ENCODE results near the gene MLLT6. TPM values are rescaled to one million over a fixed set of nuclear protein-coding genes. Genes with fewer than 3 reads are reported as not detected.

MLLT6 gene
- total RNA-seq, 2 donors from 2014 or later: 38.6 to 71.6 TPM

DNA sequence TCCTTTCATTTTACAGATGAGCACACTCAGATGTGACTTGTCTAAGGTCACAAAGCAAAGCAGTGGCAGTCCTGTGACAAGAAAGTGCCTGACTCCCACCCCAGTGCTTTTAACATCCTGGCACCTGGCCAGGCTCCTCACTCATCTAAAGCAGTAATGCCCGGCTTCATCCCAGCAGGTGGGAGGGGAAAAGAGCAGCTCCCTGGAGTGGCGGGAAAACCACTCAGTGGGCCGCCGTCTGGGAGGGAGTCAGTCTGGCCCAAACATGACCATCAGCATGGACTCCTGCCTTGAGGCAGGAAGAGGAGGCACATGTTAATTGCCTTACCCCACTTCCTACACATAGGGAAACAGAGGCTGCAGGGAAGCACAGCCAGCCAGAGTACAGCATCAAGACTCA is 40.5 kb downstream of the MLLT6 start:
- H3K4me3 ChIP-seq: no peak overlapping the region
- H3K27me3 ChIP-seq: no peaks in the 10 kb centered on the region
- peak overlapping the region in 1 of 2 donors; percentile 91 for H3K27ac ChIP-seq
- peaks cover 0 to 78% of the 10 kb centered on the region in 2 donors for H3K4me1 ChIP-seq
- H3K9me3 ChIP-seq: no peaks in the 10 kb centered on the region
- TF ChIP-seq, protein P1, sequence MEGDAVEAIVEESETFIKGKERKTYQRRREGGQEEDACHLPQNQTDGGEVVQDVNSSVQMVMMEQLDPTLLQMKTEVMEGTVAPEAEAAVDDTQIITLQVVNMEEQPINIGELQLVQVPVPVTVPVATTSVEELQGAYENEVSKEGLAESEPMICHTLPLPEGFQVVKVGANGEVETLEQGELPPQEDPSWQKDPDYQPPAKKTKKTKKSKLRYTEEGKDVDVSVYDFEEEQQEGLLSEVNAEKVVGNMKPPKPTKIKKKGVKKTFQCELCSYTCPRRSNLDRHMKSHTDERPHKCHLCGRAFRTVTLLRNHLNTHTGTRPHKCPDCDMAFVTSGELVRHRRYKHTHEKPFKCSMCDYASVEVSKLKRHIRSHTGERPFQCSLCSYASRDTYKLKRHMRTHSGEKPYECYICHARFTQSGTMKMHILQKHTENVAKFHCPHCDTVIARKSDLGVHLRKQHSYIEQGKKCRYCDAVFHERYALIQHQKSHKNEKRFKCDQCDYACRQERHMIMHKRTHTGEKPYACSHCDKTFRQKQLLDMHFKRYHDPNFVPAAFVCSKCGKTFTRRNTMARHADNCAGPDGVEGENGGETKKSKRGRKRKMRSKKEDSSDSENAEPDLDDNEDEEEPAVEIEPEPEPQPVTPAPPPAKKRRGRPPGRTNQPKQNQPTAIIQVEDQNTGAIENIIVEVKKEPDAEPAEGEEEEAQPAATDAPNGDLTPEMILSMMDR (IDR thresholded peaks at IDR 0.05): no peak
- no peaks in the 10 kb centered on the region for H3K36me3 ChIP-seq
- no peak for DNase-seq (ENCODE audit: low spot score)

DNA sequence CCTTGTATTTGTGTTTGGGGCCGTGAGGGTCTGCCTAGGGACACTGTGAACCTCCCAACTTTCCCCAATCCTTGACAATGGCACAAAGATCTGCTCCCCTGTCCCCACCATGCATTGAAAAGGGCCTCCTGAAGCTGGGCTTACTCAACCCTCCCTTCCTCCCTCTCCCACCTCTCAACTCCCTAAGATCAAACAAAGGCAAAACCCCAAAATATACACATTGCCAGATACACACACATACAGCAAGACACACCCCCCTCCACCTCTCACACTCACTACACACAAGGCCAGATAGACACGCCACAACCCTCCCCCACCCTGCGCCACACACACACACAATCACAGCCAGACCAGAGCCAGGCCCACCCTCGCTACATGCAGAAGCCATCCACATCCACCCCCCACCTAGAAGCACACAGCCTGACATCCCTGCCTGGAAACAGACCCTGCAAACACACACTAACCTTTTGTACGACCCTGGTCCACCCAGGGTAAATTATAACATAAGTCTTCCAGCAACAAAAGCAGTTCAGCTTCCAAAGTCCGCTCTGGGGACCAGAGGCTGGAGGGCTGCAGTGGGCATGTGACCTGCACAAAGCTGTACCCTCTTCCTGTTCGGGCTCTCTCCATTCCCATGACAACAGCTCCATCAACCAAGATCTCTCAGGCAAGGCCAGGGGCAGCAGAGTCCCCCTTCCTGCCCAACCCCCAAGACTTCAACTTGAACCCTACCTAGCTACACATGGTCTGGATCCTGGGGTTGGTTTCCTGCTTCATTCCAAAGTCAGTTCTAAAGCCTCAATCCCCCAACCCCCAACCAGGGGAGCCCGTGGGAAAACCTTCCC is 41.2 kb downstream of the MLLT6 start:
- Histone ChIP-seq H3K27ac (peak overlapping the region; percentile 91 to 96), H3K4me3 (peak overlapping the region; percentile 80 to 95), H3K4me1 (peaks cover 0 to 78% of the 10 kb centered on the region in 2 donors), H3K36me3 (no peaks in the 10 kb centered on the region), H3K27me3 (no peaks in the 10 kb centered on the region), H3K9me3 (no peaks in the 10 kb centered on the region)
- no peak for DNase-seq (ENCODE audit: low spot score)
- TF ChIP-seq, protein P1 (IDR thresholded peaks at IDR 0.05): no peak

DNA sequence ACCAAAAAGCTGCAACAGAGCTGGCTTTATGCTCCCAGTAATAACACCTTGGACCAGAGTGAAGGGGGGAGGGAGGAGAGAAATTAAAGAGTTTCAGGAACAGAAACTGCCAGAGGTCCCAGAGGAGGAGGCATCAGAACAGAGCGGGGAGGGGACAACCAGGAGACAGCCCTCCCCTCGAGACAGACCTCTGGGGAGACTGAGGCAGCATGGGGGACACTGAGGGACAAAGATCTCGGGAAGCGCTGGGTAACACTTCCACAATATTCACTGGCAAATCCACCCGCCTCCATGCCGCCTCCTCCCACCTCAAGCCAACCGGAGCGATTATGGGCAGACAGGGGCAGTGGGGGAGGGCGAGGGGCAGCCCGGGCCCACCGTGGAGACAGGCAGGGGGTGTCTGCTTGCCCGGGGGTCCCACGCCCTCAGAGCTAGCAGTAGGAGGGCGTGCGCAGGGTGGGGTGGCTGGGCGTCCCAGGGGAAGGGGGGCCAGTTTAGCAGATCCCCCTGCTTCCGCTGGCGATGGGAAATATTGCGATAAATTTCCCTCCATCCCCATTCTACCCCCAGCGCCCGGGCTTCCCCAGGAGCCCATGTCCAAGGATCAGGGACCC is 41.9 kb downstream of the MLLT6 start:
- Histone ChIP-seq H3K4me1 (peaks cover 0 to 74% of the 10 kb centered on the region in 2 donors), H3K9me3 (no peaks in the 10 kb centered on the region), H3K4me3 (peak overlapping the region; percentile 80 to 95), H3K27me3 (no peaks in the 10 kb centered on the region), H3K36me3 (no peaks in the 10 kb centered on the region), H3K27ac (peak overlapping the region; percentile 91 to 96)
- TF ChIP-seq, protein P1 (IDR thresholded peaks at IDR 0.05): no peak
- DNase-seq (ENCODE audit: low spot score): no peak

DNA sequence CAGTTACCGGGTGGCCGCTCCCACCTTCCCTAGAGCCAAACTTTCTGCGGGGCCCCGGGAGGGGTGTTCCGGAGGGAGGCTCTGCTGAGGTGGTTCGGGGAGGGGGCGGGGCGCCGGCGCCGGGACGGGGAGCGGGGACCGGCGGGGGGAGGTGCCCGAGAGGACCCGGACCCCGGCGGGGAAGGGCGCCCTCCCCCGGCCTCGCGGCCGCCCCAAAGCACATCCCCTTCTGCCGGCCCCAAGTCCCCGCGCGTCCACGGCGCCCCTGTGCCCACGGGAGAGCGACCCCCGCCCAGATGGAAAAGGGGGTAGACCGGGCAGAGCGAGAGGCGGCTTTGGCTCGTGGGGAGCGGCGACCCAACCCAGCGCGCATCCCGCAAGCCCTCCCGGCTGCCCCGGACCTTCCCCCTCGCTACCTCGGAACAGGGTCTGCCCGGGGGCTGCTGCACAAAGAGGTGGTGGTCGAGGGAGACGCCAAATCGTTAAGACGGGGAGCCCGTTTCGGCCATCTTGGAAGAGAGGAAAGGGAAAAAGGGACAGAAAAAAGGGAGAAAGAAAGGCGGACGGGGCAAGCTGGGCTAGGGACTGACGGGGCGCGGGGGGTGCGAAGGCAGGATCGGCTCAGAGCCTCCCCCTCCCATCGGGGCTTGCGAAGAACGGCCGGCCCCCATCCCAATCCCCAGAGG is 42.5 kb downstream of the MLLT6 start:
- H3K27me3 ChIP-seq: no peaks in the 10 kb centered on the region
- H3K4me1 ChIP-seq: peaks cover 0 to 67% of the 10 kb centered on the region in 2 donors
- H3K36me3 ChIP-seq: no peaks in the 10 kb centered on the region
- DNase-seq (ENCODE audit: low spot score): no peak
- H3K9me3 ChIP-seq: no peaks in the 10 kb centered on the region
- TF ChIP-seq, protein P1 (IDR thresholded peaks at IDR 0.05): peak in 1 of 2 donors; percentile 59
- H3K27ac ChIP-seq: peak overlapping the region; percentile 91 to 96
- H3K4me3 ChIP-seq: peak overlapping the region; percentile 80 to 95

DNA sequence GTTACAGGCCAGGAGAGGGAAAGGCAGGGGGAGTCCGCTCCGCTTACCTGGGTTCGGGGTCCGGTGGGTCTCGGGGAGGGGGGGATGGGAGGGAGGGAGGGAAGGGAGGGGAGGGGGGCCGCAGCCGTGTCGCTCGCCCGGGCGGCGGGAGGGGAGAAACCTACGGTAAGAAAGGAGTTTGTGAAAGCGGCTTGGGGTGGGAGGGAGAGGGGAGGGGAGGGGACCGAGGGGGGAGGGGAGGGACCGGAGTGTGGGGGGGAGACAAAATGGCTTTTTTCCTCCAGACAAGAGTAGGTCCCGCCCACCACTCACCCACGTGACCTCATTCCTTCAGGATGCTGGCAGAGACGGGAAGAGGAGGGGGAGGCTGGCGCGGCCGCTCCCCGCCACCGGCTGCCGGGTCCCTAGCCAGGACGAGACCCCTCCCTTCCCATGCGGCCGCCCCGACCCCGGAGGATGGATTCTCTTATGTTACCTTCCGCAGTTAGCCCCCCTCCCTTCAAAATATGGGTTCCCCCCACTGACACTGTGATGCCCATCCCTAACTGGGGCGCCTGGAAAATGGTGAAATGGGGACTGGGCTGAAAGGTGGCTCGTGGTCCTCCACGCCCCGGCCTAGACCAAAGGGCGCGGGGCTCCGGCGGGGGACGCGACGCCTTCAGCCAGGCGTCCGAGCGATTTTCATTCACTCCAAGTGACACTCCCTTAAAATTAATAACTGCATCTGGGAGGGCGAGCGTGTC is 43.2 kb downstream of the MLLT6 start, which contains the start of gene PCGF2:
PCGF2 (minus strand) TSS at position 188 of the 743 bp plus-strand sequence. CDS start 7,934 bp downstream, outside the sequence.
- H3K27me3 ChIP-seq: no peaks in the 10 kb centered on the region
- TF ChIP-seq, protein P1 (IDR thresholded peaks at IDR 0.05): no peak

More for the DNA sequence above, 43.2 kb downstream of the MLLT6 start, which contains the start of gene PCGF2:
- Histone ChIP-seq H3K36me3 (no peaks in the 10 kb centered on the region), H3K4me1 (peaks cover 0 to 64% of the 10 kb centered on the region in 2 donors), H3K9me3 (no peaks in the 10 kb centered on the region), H3K27ac (peak within 1 kb of the TSS; percentile 91 to 96), H3K4me3 (peak within 1 kb of the TSS; percentile 80 to 95)
- peak; percentile 95 for DNase-seq (ENCODE audit: low spot score)
